Measurements from ENCODE around the gene ANKMY1. TPM values are rescaled to one million over a fixed set of nuclear protein-coding genes. Genes with fewer than 3 reads are reported as not detected.

ANKMY1 gene
- total and polyA plus RNA-seq, 5 donors from 2014 or later: 3.8 to 37.2 (median 9.6) TPM

- DNase-seq (no peak), ATAC-seq (ENCODE audit: low read depth in 2 of 2) (no peak)
- H3K9me3 ChIP-seq (ENCODE audit: control insufficient read depth in 2 of 2, low read length in 2 of 2): no peaks in the 10 kb centered on the region
- peak overlapping the region; percentile 66 to 81 (median 78) for H3K4me3 Mint-ChIP-seq
- no peaks in the 10 kb centered on the region for H3K36me3 Mint-ChIP-seq
- H3K27ac ChIP-seq (ENCODE audit: insufficient read depth, low read length, poor library complexity, severe bottlenecking): no peak overlapping the region
- peak overlapping the region in 1 of 3 donors; percentile 76 for H3K27ac Mint-ChIP-seq
- H3K27me3 ChIP-seq (ENCODE audit: control insufficient read depth, insufficient read depth, low read length): no peaks in the 10 kb centered on the region
- no peaks in the 10 kb centered on the region for H3K36me3 ChIP-seq (ENCODE audit: control insufficient read depth, insufficient read depth, low read length)
- peaks cover 21% of the 10 kb centered on the region for H3K4me1 ChIP-seq (ENCODE audit: control insufficient read depth, insufficient read depth, low read length, poor library complexity, severe bottlenecking)
- peaks cover 0 to 18% (median 4%) of the 10 kb centered on the region in 4 donors for H3K4me1 Mint-ChIP-seq
- peaks cover 42% of the 10 kb centered on the region for H3K27me3 Mint-ChIP-seq
- H3K4me3 ChIP-seq (ENCODE audit: low read depth, low read length): no peak overlapping the region
- peaks cover 0 to 2% (median 0%) of the 10 kb centered on the region in 7 donors for H3K9me3 Mint-ChIP-seq
These were observed 103.5 kb downstream of the ANKMY1 start for GRCh38 chr2:240454106-240454901.

- DNase-seq: no peak
- Histone ChIP-seq H3K4me1 (ENCODE audit: control insufficient read depth, insufficient read depth, low read length, poor library complexity, severe bottlenecking) (peaks cover 21% of the 10 kb centered on the region), H3K27me3 (ENCODE audit: control insufficient read depth, insufficient read depth, low read length) (no peaks in the 10 kb centered on the region), H3K4me3 (ENCODE audit: low read depth, low read length) (no peak overlapping the region), H3K27ac (ENCODE audit: insufficient read depth, low read length, poor library complexity, severe bottlenecking) (no peak overlapping the region), H3K36me3 (ENCODE audit: control insufficient read depth, insufficient read depth, low read length) (no peaks in the 10 kb centered on the region), H3K9me3 (ENCODE audit: control insufficient read depth in 2 of 2, low read length in 2 of 2) (no peaks in the 10 kb centered on the region)
- Mint-ChIP-seq H3K4me3 (peak overlapping the region; percentile 66 to 81 (median 78)), H3K36me3 (no peaks in the 10 kb centered on the region), H3K27me3 (peaks cover 43% of the 10 kb centered on the region), H3K9me3 (peaks cover 0 to 2% (median 0%) of the 10 kb centered on the region in 7 donors), H3K4me1 (peaks cover 0 to 18% (median 4%) of the 10 kb centered on the region in 4 donors), H3K27ac (peak overlapping the region in 1 of 3 donors; percentile 32)
- no peak for ATAC-seq (ENCODE audit: low read depth in 2 of 2)
These were observed 104.2 kb downstream of the ANKMY1 start for GRCh38 chr2:240453461-240454105.

- Mint-ChIP-seq H3K9me3 (peaks cover 0 to 2% (median 0%) of the 10 kb centered on the region in 7 donors), H3K27ac (no peak overlapping the region), H3K4me1 (peaks cover 0 to 18% (median 4%) of the 10 kb centered on the region in 4 donors), H3K27me3 (peaks cover 39% of the 10 kb centered on the region), H3K4me3 (no peak overlapping the region), H3K36me3 (no peaks in the 10 kb centered on the region)
- ATAC-seq (ENCODE audit: low read depth in 2 of 2) (no peak), DNase-seq (no peak)
- Histone ChIP-seq H3K4me1 (ENCODE audit: control insufficient read depth, insufficient read depth, low read length, poor library complexity, severe bottlenecking) (peaks cover 21% of the 10 kb centered on the region), H3K9me3 (ENCODE audit: control insufficient read depth in 2 of 2, low read length in 2 of 2) (no peaks in the 10 kb centered on the region), H3K27ac (ENCODE audit: insufficient read depth, low read length, poor library complexity, severe bottlenecking) (no peak overlapping the region), H3K27me3 (ENCODE audit: control insufficient read depth, insufficient read depth, low read length) (no peaks in the 10 kb centered on the region), H3K4me3 (ENCODE audit: low read depth, low read length) (no peak overlapping the region), H3K36me3 (ENCODE audit: control insufficient read depth, insufficient read depth, low read length) (no peaks in the 10 kb centered on the region)
These were observed 105.1 kb downstream of the ANKMY1 start for GRCh38 chr2:240452462-240453256.

GRCh38 chr2:240451791-240452461, 105.9 kb downstream of the ANKMY1 start:
- H3K4me1 ChIP-seq (ENCODE audit: control insufficient read depth, insufficient read depth, low read length, poor library complexity, severe bottlenecking): peaks cover 21% of the 10 kb centered on the region
- peaks cover 0 to 2% (median 0%) of the 10 kb centered on the region in 7 donors for H3K9me3 Mint-ChIP-seq
- DNase-seq (no peak), ATAC-seq (ENCODE audit: low read depth in 2 of 2) (no peak)
- H3K4me3 ChIP-seq (ENCODE audit: low read depth, low read length): no peak overlapping the region
- no peak overlapping the region for H3K27ac ChIP-seq (ENCODE audit: insufficient read depth, low read length, poor library complexity, severe bottlenecking)
- no peaks in the 10 kb centered on the region for H3K9me3 ChIP-seq (ENCODE audit: control insufficient read depth in 2 of 2, low read length in 2 of 2)
- H3K27ac Mint-ChIP-seq: no peak overlapping the region
- peaks cover 0 to 18% (median 4%) of the 10 kb centered on the region in 4 donors for H3K4me1 Mint-ChIP-seq
- H3K27me3 Mint-ChIP-seq: peaks cover 39% of the 10 kb centered on the region
- peak overlapping the region in 3 of 4 donors; percentile 53 to 79 (median 63) for H3K4me3 Mint-ChIP-seq
- H3K27me3 ChIP-seq (ENCODE audit: control insufficient read depth, insufficient read depth, low read length): no peaks in the 10 kb centered on the region
- H3K36me3 Mint-ChIP-seq: no peaks in the 10 kb centered on the region
- no peaks in the 10 kb centered on the region for H3K36me3 ChIP-seq (ENCODE audit: control insufficient read depth, insufficient read depth, low read length)

GRCh38 chr2:240451108-240451611, 106.6 kb downstream of the ANKMY1 start:
- Mint-ChIP-seq H3K36me3 (no peaks in the 10 kb centered on the region), H3K9me3 (peaks cover 0 to 2% (median 0%) of the 10 kb centered on the region in 7 donors), H3K4me1 (peaks cover 0 to 18% (median 4%) of the 10 kb centered on the region in 4 donors), H3K27ac (peak overlapping the region in 1 of 3 donors; percentile 20), H3K4me3 (peak overlapping the region in 1 of 4 donors; percentile 22), H3K27me3 (peaks cover 35% of the 10 kb centered on the region)
- Histone ChIP-seq H3K27ac (ENCODE audit: insufficient read depth, low read length, poor library complexity, severe bottlenecking) (no peak overlapping the region), H3K4me3 (ENCODE audit: low read depth, low read length) (no peak overlapping the region), H3K27me3 (ENCODE audit: control insufficient read depth, insufficient read depth, low read length) (no peaks in the 10 kb centered on the region), H3K36me3 (ENCODE audit: control insufficient read depth, insufficient read depth, low read length) (no peaks in the 10 kb centered on the region), H3K4me1 (ENCODE audit: control insufficient read depth, insufficient read depth, low read length, poor library complexity, severe bottlenecking) (peaks cover 21% of the 10 kb centered on the region), H3K9me3 (ENCODE audit: control insufficient read depth in 2 of 2, low read length in 2 of 2) (no peaks in the 10 kb centered on the region)
- DNase-seq: no peak
- ATAC-seq (ENCODE audit: low read depth in 2 of 2): no peak

GRCh38 chr2:240450532-240451107, 107.2 kb downstream of the ANKMY1 start:
- Mint-ChIP-seq H3K36me3 (no peaks in the 10 kb centered on the region), H3K27ac (no peak overlapping the region), H3K9me3 (peaks cover 0 to 2% (median 0%) of the 10 kb centered on the region in 7 donors), H3K4me3 (peak overlapping the region in 1 of 4 donors; percentile 87), H3K4me1 (peaks cover 0 to 18% (median 4%) of the 10 kb centered on the region in 4 donors), H3K27me3 (peaks cover 35% of the 10 kb centered on the region)
- H3K4me1 ChIP-seq (ENCODE audit: control insufficient read depth, insufficient read depth, low read length, poor library complexity, severe bottlenecking): peaks cover 21% of the 10 kb centered on the region
- H3K4me3 ChIP-seq (ENCODE audit: low read depth, low read length): no peak overlapping the region
- no peaks in the 10 kb centered on the region for H3K36me3 ChIP-seq (ENCODE audit: control insufficient read depth, insufficient read depth, low read length)
- no peaks in the 10 kb centered on the region for H3K27me3 ChIP-seq (ENCODE audit: control insufficient read depth, insufficient read depth, low read length)
- no peak overlapping the region for H3K27ac ChIP-seq (ENCODE audit: insufficient read depth, low read length, poor library complexity, severe bottlenecking)
- DNase-seq (no peak), ATAC-seq (ENCODE audit: low read depth in 2 of 2) (no peak)
- H3K9me3 ChIP-seq (ENCODE audit: control insufficient read depth in 2 of 2, low read length in 2 of 2): no peaks in the 10 kb centered on the region

Measured in CD4-positive, CD25-positive, alpha-beta regulatory T cell (primary cell).